Activated B cell treated with CpG ODN at 0.5 μM for 24 hours (primary cell): ENCODE results near the gene TMEM52B. TPM values are rescaled to one million over a fixed set of nuclear protein-coding genes. Genes with fewer than 3 reads are reported as not detected.
A peak's percentile ranks its signal among the peaks of the same experiment; 100 is the strongest.

ENCODE experiments used
- ATAC-seq: fragments of 200-7000 bp; cut with Tn5 transposase; one replicate; pipeline ENCODE4 v1.10.0; 2021; ENCODE audit warnings: low read depth, mild to moderate bottlenecking, moderate library complexity
- CTCF ChIA-PET: fragments of 350-600 bp; sonication (Branson Sonifier 250); formaldehyde crosslinking; loops from one replicate; lab custom pipeline; 2021; ENCODE audit warnings: antibody characterized with exemption; lab: Charles Lee
- POLR2A ChIA-PET: fragments of 350-600 bp; sonication (Branson Sonifier 250); formaldehyde crosslinking; loops from one replicate; lab custom pipeline; 2021; ENCODE audit warnings: antibody characterized with exemption; lab: Charles Lee
- DNase-seq: peaks from one replicate; pipeline ENCODE4 v3.0.0; 2022
- H3K27ac Mint-ChIP-seq: one replicate; pipeline ENCODE4 v1.8.0; 2020; ENCODE audit warnings: mixed read lengths
- H3K27me3 Mint-ChIP-seq: one replicate; pipeline ENCODE4 v1.8.0; 2021; ENCODE audit warnings: mixed read lengths
- H3K36me3 Mint-ChIP-seq: one replicate; pipeline ENCODE4 v1.8.0; 2021; ENCODE audit warnings: low read depth, mixed read lengths
- H3K4me1 Mint-ChIP-seq: one replicate; pipeline ENCODE4 v1.8.0; 2021; ENCODE audit warnings: mixed read lengths
- H3K4me3 Mint-ChIP-seq: one replicate; pipeline ENCODE4 v1.8.0; 2020; ENCODE audit warnings: mild to moderate bottlenecking, mixed read lengths
- H3K9me3 Mint-ChIP-seq: one replicate; pipeline ENCODE4 v1.8.0; 2020; ENCODE audit warnings: mixed read lengths
- intact Hi-C: fragments of 100-400 bp; cut with micrococcal nuclease; formaldehyde crosslinking; loops from one replicate; pipeline ENCODE4 v1.15.1; 2024
- total RNA-seq: library from RNA; stranded (reverse); gene quantifications from 2 replicates; pipeline ENCODE4 v1.2.3, GENCODE V29; 2022
- TF ChIP-seq, protein P1 (sequence below): fragments of 200-600 bp; IDR thresholded peaks from one replicate; pipeline ENCODE4 v1.8.0; 2022; ENCODE audit warnings: antibody characterized with exemption, mild to moderate bottlenecking

Gene TMEM52B
- not detected in 2 replicates for total RNA-seq

DNA sequence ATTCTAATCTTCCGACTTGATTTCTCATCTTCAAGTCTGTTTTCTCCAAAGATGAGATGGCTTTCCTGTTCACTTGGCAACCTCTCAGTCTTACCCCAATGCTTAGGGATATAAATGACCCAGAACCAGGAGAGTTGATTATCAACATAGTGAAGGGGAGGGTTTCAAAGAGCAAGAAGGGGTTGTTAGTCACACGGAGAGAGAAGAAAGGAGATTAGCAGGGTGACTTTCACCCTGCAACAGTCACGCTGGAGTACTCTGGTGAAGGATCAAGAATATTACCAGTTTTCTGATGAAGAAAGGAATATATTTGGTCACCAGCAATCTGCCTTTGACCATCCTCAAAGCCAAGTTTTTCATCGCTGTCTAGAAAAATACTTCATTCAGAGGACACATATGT, at the start of gene TMEM52B:
TSS of gene TMEM52B (plus strand) at position 212 of the 400 bp plus-strand sequence. CDS start 543 bp downstream, outside the sequence.
- Mint-ChIP-seq H3K27ac (no peak within 1 kb of the TSS), H3K9me3 (no peaks in the 10 kb centered on the region), H3K4me1 (no peaks in the 10 kb centered on the region), H3K27me3 (peaks cover 35% of the 10 kb centered on the region), H3K4me3 (no peak within 1 kb of the TSS), H3K36me3 (no peaks in the 10 kb centered on the region)
- intact Hi-C loops = no loop called here
- no peak for ATAC-seq
- TF ChIP-seq, protein P1, sequence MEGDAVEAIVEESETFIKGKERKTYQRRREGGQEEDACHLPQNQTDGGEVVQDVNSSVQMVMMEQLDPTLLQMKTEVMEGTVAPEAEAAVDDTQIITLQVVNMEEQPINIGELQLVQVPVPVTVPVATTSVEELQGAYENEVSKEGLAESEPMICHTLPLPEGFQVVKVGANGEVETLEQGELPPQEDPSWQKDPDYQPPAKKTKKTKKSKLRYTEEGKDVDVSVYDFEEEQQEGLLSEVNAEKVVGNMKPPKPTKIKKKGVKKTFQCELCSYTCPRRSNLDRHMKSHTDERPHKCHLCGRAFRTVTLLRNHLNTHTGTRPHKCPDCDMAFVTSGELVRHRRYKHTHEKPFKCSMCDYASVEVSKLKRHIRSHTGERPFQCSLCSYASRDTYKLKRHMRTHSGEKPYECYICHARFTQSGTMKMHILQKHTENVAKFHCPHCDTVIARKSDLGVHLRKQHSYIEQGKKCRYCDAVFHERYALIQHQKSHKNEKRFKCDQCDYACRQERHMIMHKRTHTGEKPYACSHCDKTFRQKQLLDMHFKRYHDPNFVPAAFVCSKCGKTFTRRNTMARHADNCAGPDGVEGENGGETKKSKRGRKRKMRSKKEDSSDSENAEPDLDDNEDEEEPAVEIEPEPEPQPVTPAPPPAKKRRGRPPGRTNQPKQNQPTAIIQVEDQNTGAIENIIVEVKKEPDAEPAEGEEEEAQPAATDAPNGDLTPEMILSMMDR = no peak
- no peak for DNase-seq
- POLR2A ChIA-PET = no interaction called here
- CTCF ChIA-PET = no interaction called here

DNA sequence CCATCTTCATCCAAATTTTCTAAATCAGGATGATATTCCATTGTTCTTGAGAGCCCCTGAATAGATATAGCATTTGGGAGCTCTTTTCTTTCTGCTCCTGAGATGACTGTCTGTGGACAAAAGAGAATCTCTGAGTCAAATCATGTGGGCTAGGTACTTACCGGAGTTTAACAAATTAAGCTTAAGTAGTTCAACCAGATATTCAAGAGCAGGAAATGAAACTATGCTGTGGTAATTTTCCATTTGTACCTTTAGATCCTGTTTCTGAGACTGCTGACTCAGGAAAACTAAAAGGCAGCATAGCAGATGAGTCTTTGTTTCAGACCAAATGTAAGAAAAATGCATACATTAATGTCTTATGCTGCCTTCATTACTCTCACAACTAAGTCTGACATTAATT, 48.8 kb upstream of the TMEM52B start, which contains the start of gene CLEC7A:
TSS of gene CLEC7A (minus strand) at position 158 of the 400 bp plus-strand sequence. CDS start at position 41, 117 bp downstream.
- ChIA-PET CTCF (interaction anchor here (0.7 to 2.1 kb wide), 3 partner anchors 9 to 23 kb away, joined by 3 to 9 read pairs (median 4); no protein-coding TSS in a partner anchor), POLR2A (interaction anchor here (1.0 to 1.3 kb wide), 3 partner anchors 9 to 263 kb away, joined by 3 to 4 read pairs (median 3); no protein-coding TSS in a partner anchor)
- H3K4me3 Mint-ChIP-seq = no peak within 1 kb of the TSS
- TF ChIP-seq, protein P1 = no peak
- peaks cover 46% of the 10 kb centered on the region for H3K27me3 Mint-ChIP-seq
- no peaks in the 10 kb centered on the region for H3K9me3 Mint-ChIP-seq
- ATAC-seq (peak; percentile 86), DNase-seq (no peak)
- peaks cover 22% of the 10 kb centered on the region for H3K4me1 Mint-ChIP-seq
- no peaks in the 10 kb centered on the region for H3K36me3 Mint-ChIP-seq
- intact Hi-C loops = loop anchor here (10.0 kb wide), 1 partner anchor 515 kb away; no protein-coding TSS in a partner anchor
- H3K27ac Mint-ChIP-seq = no peak within 1 kb of the TSS

DNA sequence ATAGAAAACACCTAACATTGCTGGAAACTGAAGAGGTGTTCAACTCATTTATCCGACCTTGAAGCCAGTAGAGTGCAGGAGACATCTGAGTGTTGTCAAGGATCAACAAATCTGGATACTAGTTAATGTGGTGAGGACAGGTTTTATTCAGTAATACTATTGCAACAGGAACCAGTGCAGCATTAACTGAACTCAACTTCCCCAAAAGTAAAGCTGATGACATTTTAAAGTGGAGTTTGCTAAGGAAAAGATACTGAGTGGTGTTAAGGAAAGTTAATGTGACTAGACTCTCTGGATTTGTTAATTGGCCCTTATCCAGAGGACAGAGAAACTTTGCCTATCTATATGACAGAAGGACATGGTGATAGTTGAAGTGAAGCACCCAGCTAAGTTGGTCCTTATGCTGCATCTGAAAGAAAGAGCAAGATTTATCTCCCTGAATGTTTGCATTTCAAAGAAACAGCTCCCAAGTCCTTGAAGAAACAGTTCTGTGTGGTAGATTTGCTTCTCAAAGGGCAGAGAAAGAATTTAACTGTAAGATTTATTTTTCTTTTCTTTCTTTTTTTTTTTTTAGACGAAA, 47.6 kb upstream of the TMEM52B start:
- TF ChIP-seq, protein P1 = no peak
- no peak for ATAC-seq
- peaks cover 22% of the 10 kb centered on the region for H3K4me1 Mint-ChIP-seq
- peaks cover 43% of the 10 kb centered on the region for H3K27me3 Mint-ChIP-seq
- no peaks in the 10 kb centered on the region for H3K36me3 Mint-ChIP-seq
- intact Hi-C loops = loop anchor here (10.0 kb wide), 1 partner anchor 516 kb away; no protein-coding TSS in a partner anchor
- no peaks in the 10 kb centered on the region for H3K9me3 Mint-ChIP-seq
- no peak overlapping the region for H3K4me3 Mint-ChIP-seq
- CTCF ChIA-PET = interaction anchor here (1.7 to 2.1 kb wide), 2 partner anchors 9 to 22 kb away, joined by 5 to 9 read pairs; no protein-coding TSS in a partner anchor
- H3K27ac Mint-ChIP-seq = no peak overlapping the region
- DNase-seq = no peak
- POLR2A ChIA-PET = no interaction called here

DNA sequence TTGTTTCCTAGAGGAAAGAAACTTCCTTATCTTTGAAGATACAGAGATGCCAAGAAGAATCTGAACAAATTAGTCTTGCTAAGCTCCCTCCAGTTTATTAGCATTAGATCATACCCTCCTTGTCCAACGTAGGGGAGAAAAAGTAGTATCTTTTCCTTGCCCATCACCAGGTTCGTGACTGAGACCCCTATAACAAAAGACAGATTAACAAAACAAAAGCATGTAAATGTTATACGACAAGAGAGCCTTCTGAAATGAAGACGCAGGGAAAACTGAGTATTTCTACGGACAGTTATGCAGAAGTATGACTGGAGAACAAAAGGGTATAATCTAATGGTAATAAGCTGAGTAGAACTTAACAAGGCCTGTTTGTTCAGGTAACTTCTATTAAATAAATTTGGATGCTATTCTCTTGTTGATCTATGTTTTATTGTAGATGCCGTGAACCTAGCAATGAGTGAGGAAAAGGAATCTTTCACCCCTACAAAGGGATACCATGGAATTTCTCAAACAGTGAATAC, 45.9 kb upstream of the TMEM52B start:
- TF ChIP-seq, protein P1 = no peak
- ChIA-PET POLR2A (no interaction called here), CTCF (no interaction called here)
- H3K27me3 Mint-ChIP-seq = peaks cover 46% of the 10 kb centered on the region
- intact Hi-C loops = loop anchor here (10.0 kb wide), 1 partner anchor 518 kb away; no protein-coding TSS in a partner anchor
- H3K4me1 Mint-ChIP-seq = peaks cover 22% of the 10 kb centered on the region
- H3K9me3 Mint-ChIP-seq = no peaks in the 10 kb centered on the region
- H3K36me3 Mint-ChIP-seq = no peaks in the 10 kb centered on the region
- ATAC-seq (no peak), DNase-seq (no peak)
- H3K27ac Mint-ChIP-seq = no peak overlapping the region
- no peak overlapping the region for H3K4me3 Mint-ChIP-seq

DNA sequence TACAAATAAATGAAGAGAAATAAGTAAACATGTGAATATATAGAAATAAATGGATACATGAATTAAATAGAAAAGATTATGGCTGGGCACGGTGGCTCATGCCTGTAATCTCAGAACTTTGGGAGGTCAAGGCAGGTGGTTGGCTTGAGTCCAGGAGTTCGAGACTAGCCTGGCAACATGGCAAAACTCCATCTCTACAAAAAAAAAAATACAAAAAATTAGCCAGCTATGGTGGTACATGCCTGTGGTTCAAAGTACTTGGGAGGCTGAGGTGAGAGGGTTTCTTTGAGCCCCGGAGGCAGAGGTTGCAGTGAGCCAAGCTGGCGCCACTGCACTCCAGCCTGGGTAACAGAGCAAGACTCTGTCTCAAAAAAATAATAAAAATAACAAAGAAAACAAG, 43.7 kb upstream of the TMEM52B start:
- no peaks in the 10 kb centered on the region for H3K9me3 Mint-ChIP-seq
- H3K27me3 Mint-ChIP-seq = peaks cover 39% of the 10 kb centered on the region
- H3K36me3 Mint-ChIP-seq = no peaks in the 10 kb centered on the region
- DNase-seq = no peak
- H3K27ac Mint-ChIP-seq = no peak overlapping the region
- POLR2A ChIA-PET = no interaction called here
- intact Hi-C loops = loop anchor here (10.0 kb wide), 1 partner anchor 520 kb away; no protein-coding TSS in a partner anchor
- H3K4me1 Mint-ChIP-seq = peaks cover 8% of the 10 kb centered on the region
- CTCF ChIA-PET = no interaction called here
- no peak overlapping the region for H3K4me3 Mint-ChIP-seq
- no peak for ATAC-seq
- TF ChIP-seq, protein P1 = no peak
